HG02798 (cell line): ENCODE data around the gene WNT11.

ENCODE experiments used
- ATAC-seq: cut with Tn5 transposase; IDR thresholded peaks from one replicate; pipeline ENCODE4 v1.9.1; 2021; ENCODE audit warnings: mild to moderate bottlenecking; ENCODE audit not compliant: unreplicated experiment, poor library complexity

The WNT11 gene

DNA sequence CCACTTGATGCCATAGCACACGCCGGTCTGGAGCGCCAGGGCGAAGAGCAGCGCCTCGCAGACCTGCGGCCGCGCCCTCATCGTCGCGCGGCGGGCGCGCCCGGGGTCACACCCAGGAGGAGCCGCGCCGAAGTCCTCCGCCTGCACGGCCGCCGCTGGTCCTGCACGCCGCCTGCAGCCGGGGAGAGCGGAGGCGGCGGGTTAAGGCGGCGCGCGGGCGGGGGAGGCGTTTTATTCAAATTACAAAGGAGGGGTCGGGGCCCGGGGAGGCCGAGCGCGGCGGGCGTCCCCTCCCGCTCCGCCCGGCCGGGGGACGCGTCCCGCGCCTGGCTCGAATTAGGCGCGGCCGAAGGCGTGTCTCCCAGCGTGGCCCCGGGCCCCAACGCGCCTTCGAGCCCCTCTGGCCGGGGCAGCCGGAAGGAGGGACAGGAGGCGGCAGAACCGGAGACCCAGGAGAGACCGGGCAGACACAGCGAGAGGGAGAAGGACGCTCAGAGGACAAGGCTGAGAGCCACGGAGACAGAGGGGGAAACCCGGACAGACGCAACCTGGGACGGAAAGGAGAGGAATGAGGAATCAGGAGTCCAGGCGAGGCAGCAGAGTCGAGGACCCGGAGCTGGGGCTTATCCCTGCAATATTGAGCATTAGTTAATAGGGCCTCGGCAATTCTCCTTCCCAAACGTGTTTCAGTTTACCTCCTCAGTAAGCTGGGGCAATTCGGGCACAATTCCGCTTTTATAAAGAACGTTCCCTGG is at the start of gene WNT11:
TSS of gene WNT11 (minus strand) at position 176 of the 755 bp plus-strand sequence. CDS start at position 81, 95 bp downstream.
- ATAC-seq = no peak

DNA sequence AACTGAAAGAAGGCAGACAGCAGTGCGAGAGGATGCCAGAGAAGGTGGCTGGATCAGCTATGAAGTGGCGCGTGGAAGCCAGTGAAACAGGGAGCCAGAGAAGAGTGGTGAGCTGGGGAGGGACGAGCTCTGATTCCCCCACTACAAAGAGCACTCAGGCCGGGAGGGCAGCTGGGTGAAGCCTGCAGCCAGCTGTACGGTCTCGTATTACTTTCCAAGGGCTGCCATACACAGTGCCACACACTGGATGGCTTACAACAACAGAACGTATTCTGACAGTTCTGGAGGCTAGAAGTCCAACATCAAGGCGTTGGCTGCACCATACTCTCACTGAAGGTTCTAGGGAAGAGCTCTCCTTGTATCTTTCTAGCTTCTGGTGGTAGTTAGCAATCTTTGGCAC is 47.1 kb upstream of the WNT11 start:
- no peak for ATAC-seq

- no peak for ATAC-seq
These were observed 46.3 kb upstream of the WNT11 start for GRCh38 chr11:76252631-76253070.

DNA sequence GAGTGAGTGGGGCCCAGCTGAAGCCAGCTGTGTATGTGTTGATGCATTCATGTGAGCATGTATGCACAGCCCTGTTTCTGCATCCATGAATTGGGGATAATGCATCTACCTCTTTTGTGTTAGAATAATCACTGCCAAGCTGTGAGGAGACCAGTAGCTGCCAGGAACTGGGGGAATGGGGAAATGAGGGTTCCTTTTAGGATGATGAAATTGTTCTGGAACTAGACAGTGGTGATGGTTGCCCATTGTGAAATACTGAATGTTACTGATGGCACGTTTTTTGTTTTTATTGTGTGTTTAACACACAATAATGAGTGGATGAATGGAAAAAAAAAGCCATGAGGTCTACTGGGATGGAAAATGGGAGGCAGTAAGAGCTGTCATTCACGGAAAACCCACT is 45.3 kb upstream of the WNT11 start:
- ATAC-seq = no peak

DNA sequence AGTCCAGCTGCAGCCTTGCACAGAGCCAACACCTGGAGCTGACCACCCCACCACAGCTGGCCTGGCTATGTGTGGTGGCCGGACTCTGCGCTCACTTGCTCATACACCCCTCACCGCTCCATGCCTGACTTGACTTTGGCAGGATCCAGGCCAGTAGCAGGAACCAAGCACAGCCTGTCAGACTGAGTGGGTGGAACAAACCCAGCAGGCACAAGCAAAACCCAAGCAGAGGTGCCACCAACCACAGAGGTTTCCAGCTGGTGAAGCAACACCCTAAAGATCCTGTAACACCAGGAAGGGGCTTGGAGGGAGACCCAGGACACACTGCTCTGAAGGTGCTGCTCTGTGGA is 44.9 kb upstream of the WNT11 start:
- no peak for ATAC-seq

DNA sequence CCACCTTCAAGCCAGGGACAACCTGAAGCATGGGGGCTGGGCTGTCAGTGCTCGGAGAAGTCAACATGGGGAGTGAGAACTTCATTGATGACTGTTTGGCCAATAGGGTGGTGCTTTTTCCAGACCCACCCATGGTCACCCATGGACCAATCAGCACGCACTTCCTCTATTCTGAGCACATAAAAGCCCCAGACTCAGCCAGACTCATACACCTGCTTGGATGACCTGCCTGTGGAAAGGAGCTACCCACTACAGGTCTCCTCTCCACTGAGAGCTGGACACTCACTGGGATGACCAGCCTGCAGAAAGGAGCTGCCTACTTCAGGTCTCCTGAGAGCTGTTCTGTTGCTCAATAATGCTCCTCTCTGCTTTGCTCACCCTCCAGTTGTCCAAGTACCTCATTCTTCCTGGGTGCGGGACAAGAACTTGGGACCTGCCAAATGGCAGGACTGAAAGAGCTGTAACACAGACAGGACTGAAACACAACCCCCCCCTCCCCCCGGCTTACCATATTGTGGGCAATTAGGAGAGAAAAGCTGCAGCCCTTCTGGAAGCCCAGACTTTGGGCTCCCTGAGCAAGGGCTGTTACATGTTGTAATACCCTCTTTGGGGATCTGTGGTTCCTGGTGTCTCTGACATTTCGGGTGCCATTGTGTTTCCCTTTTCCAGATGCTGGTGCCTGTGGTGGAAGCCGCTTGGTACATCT is 44.4 kb upstream of the WNT11 start:
- no peak for ATAC-seq

GRCh38 chr11:76249195-76249741 is 43.0 kb upstream of the WNT11 start:
- ATAC-seq = no peak

GRCh38 chr11:76248210-76248609 is 41.9 kb upstream of the WNT11 start:
- ATAC-seq = no peak

GRCh38 chr11:76247091-76247490 is 40.8 kb upstream of the WNT11 start:
- ATAC-seq = no peak

DNA sequence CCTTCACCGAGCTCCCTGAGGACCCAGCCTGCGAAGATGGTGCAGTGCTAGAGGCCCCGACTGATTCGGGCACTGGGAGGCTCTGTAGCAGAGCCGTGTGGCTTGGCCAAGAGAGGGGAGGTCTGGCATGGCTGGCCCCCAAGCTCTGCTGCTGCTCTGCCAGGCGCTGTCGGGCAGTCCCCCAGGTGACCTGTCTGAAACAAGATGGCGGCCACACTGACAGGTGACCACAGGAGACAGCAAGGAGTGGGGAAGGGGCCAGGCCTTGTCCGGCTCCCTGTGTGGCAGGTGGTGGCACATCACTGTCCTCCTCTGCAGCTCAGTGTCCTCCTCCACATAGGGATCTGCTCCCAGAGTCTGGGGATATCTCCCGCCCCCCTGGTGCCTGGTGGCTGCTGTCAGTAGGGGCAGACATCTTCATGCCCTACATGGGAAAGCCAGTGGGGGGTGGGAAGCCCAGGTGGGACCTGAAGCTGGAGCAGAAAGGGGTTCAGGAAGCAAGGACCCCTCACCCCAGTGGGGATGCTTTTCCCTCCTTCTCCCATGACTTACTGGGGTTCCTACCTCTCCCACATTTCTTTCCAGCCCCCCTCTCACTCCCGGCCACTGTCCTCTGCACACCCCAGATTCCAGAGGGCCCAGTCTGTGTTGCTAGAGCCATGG is 40.1 kb upstream of the WNT11 start:
- no peak for ATAC-seq

DNA sequence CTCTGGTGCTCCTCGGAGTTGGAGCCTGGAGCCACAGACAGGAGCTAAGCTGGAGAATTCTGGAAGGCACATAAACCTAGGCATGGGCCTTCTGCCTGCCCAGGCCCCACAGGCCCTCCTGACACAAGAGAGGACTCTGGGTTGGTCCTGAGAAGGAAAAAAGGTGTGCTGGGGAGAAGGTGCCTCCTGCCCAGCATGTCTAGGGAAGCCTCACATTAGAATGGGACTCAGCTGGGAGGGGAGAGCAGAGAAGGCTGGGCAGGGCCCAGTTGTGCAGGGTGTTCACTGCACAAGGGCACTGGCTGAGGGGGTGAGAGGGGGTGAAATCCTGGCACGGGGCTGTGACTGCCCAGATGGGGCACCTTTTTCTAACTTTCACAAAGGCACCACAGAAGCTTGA is 39.4 kb upstream of the WNT11 start:
- ATAC-seq = no peak

GRCh38 chr11:76244316-76244851 is 38.1 kb upstream of the WNT11 start:
- no peak for ATAC-seq

DNA sequence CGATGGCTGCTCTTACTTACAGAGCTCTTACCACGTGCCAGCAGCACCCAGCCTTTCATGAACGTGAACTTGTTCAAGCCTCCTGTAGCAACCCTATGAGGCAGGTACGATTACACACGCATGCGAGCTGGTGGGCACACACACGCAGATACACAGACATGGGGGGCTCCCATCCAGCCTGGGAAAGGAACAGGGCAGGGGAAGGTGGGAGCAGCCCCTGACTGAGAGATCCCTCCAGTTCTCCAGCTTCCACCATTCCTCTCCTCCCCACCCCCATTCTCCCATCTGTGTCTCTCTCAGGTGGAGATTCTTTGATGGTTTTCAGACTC is 37.6 kb upstream of the WNT11 start:
- no peak for ATAC-seq

GRCh38 chr11:76243193-76243956 is 37.1 kb upstream of the WNT11 start:
- ATAC-seq = no peak

DNA sequence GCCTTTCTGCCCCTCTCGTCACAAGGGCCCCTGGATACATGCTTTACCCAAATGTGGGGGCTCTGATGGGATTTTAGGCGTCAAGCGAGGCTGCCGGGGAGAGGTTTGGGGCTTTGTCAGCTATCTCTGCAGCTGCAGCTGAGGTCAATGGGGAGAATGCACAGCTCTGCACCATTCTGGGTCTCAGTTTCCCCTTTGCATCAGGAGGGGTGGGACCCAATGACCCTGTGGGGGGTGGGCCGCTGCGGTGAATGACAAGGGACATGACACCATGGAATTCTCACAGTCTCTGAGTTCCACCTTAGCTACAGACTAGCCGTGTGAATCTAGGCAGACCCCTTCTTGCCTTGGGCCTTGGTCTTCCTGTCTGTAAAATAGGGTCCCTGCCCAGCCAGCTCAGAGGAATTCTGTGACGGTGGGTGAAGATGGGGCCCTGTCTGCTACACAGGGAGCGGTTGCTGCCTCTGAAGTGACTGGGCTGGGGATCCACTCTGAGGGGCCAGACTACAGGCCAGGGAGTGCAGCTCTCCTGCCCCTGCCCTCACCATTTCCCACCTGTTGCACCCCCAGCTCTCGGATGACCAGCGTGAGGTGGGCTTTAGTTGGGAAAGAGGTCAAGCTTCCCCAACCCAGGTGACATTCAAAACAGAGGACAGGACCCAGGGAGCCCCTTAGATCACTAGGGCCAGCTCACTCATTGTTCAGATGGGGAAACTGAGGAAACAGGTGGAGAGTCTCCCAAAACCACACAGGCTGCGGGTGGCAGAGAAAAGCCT is 35.9 kb upstream of the WNT11 start:
- ATAC-seq = no peak

DNA sequence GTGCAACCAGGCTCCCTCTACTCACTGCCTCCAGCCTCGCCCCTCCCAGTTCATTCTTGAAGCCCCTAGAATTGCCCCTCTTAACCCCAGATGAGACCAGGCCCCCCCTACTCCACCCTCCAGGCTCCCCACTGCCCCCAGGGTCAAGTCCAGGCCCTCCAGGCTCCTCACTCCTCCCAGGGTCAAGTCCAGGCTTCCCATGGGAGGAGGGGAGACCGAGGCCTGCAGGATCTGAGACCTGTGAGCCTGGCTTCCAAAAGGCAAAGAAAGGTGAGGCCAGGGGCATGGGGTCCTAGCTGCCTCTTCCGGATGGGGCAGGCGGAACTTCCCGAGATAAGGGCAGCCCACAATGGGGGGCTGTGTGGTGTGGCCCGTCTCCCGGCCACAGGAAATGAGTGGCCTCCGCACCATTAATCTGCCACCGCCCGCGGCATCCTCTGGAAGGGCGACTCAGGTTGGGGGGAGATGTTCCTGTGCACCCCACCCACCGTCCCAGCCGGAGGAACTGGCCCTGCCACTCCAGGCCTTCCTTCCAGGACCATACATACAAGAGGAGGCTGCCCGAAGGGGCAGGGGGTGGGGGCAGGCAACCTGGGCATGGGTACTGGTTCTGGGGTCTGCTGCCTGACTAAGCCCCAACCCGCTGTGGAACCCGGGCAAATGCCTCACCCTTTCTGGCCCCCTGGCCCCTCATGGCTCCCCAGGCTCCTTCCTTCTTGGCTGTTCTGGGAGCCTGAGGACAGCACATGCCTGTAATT is 35.1 kb upstream of the WNT11 start:
- ATAC-seq = no peak

- ATAC-seq = no peak
These were observed 34.4 kb upstream of the WNT11 start for GRCh38 chr11:76240666-76241065.

- no peak for ATAC-seq
These were observed 33.8 kb upstream of the WNT11 start for GRCh38 chr11:76240161-76240540.
